ENCODE measurements around the gene ELP2. TPM values are rescaled to one million over a fixed set of nuclear protein-coding genes. Genes with fewer than 3 reads are reported as not detected.

ELP2 gene
- total RNA-seq, 6 donors from 2014 or later = 33.1 to 91.5 (median 58.3) TPM

GRCh38 chr18:36135264-36135663, 5.6 kb downstream of the ELP2 start:
- no peak for ATAC-seq (ENCODE audit: low FRiP score in 2 of 2)
- 97 to 98% methylated on average over 1 of the region's 1 CpG for WGBS, 2 donors
- peaks cover 16 to 61% (median 25%) of the 10 kb centered on the region in 4 donors for H3K36me3 ChIP-seq

GRCh38 chr18:36139245-36139644, 9.5 kb downstream of the ELP2 start:
- no peak for DNase-seq
- ATAC-seq (ENCODE audit: low FRiP score in 2 of 2) = no peak
- 93 to 95% methylated on average over 5 of the region's 5 CpGs for WGBS, 2 donors
- no peak overlapping the region for H3K27ac ChIP-seq
- no peaks in the 10 kb centered on the region for H3K27me3 ChIP-seq
- no peak for TF ChIP-seq CTCF (IDR thresholded peaks at IDR 0.05)
- TF ChIP-seq EP300 (IDR thresholded peaks at IDR 0.05) = no peak
- no peak for TF ChIP-seq POLR2A (IDR thresholded peaks at IDR 0.05)
- no peak for TF ChIP-seq POLR2AphosphoS5 (IDR thresholded peaks at IDR 0.05)
- H3K4me1 ChIP-seq = no peaks in the 10 kb centered on the region
- peaks cover 25 to 91% (median 37%) of the 10 kb centered on the region in 4 donors for H3K36me3 ChIP-seq
- H3K4me3 ChIP-seq = no peak overlapping the region
- no peaks in the 10 kb centered on the region for H3K9me3 ChIP-seq

More at GRCh38 chr18:36135264-36135663, 5.6 kb downstream of the ELP2 start:
- no peaks in the 10 kb centered on the region for H3K27me3 ChIP-seq
- no peaks in the 10 kb centered on the region for H3K9me3 ChIP-seq
- H3K4me1 ChIP-seq = peaks cover 13 to 30% (median 21%) of the 10 kb centered on the region in 4 donors
- TF ChIP-seq CTCF (IDR thresholded peaks at IDR 0.05) (no peak), EP300 (IDR thresholded peaks at IDR 0.05) (no peak), POLR2AphosphoS5 (IDR thresholded peaks at IDR 0.05) (no peak), POLR2A (IDR thresholded peaks at IDR 0.05) (no peak)
- no peak overlapping the region for H3K4me3 ChIP-seq
- DNase-seq = no peak
- H3K27ac ChIP-seq = no peak overlapping the region

GRCh38 chr18:36141576-36141975, 11.9 kb downstream of the ELP2 start:
- no peaks in the 10 kb centered on the region for H3K27me3 ChIP-seq
- TF ChIP-seq CTCF (IDR thresholded peaks at IDR 0.05) = no peak
- TF ChIP-seq POLR2AphosphoS5 (IDR thresholded peaks at IDR 0.05) = no peak
- no peak for TF ChIP-seq EP300 (IDR thresholded peaks at IDR 0.05)
- TF ChIP-seq POLR2A (IDR thresholded peaks at IDR 0.05) = no peak
- no peak overlapping the region for H3K4me3 ChIP-seq
- H3K4me1 ChIP-seq = no peaks in the 10 kb centered on the region
- no peak overlapping the region for H3K27ac ChIP-seq
- no peaks in the 10 kb centered on the region for H3K9me3 ChIP-seq
- WGBS, 2 donors = 94 to 96% methylated on average over 4 of the region's 4 CpGs
- ATAC-seq (ENCODE audit: low FRiP score in 2 of 2) = no peak
- peaks cover 31 to 94% (median 53%) of the 10 kb centered on the region in 4 donors for H3K36me3 ChIP-seq
- no peak for DNase-seq

GRCh38 chr18:36142751-36143150, 13.1 kb downstream of the ELP2 start:
- Histone ChIP-seq H3K4me3 (no peak overlapping the region), H3K4me1 (no peaks in the 10 kb centered on the region), H3K9me3 (no peaks in the 10 kb centered on the region), H3K36me3 (peaks cover 27 to 96% (median 60%) of the 10 kb centered on the region in 4 donors), H3K27me3 (no peaks in the 10 kb centered on the region), H3K27ac (no peak overlapping the region)
- DNase-seq (no peak), ATAC-seq (ENCODE audit: low FRiP score in 2 of 2) (no peak)
- WGBS, 2 donors = 88 to 92% methylated on average over 3 of the region's 3 CpGs
- TF ChIP-seq CTCF (IDR thresholded peaks at IDR 0.05) (no peak), POLR2AphosphoS5 (IDR thresholded peaks at IDR 0.05) (no peak), EP300 (IDR thresholded peaks at IDR 0.05) (no peak), POLR2A (IDR thresholded peaks at IDR 0.05) (no peak)

- H3K36me3 ChIP-seq = peaks cover 23 to 96% (median 59%) of the 10 kb centered on the region in 4 donors
- H3K27me3 ChIP-seq = no peaks in the 10 kb centered on the region
- TF ChIP-seq CTCF (IDR thresholded peaks at IDR 0.05) (no peak), EP300 (IDR thresholded peaks at IDR 0.05) (no peak), POLR2AphosphoS5 (IDR thresholded peaks at IDR 0.05) (no peak), POLR2A (IDR thresholded peaks at IDR 0.05) (no peak)
- no peaks in the 10 kb centered on the region for H3K9me3 ChIP-seq
- no peak for DNase-seq
- H3K4me3 ChIP-seq = no peak overlapping the region
- no peak for ATAC-seq (ENCODE audit: low FRiP score in 2 of 2)
- H3K4me1 ChIP-seq = no peaks in the 10 kb centered on the region
- WGBS, 2 donors = 85 to 100% methylated on average over 2 of the region's 2 CpGs
- no peak overlapping the region for H3K27ac ChIP-seq
Observed at GRCh38 chr18:36143391-36143790, 13.7 kb downstream of the ELP2 start.
